Measurements from ENCODE around the gene FCN1. TPM values are rescaled to one million over a fixed set of nuclear protein-coding genes. Genes with fewer than 3 reads are reported as not detected.

The FCN1 gene
- total RNA-seq, 2 donors from 2014 or later, result 5.7 to 12.0 TPM

DNA sequence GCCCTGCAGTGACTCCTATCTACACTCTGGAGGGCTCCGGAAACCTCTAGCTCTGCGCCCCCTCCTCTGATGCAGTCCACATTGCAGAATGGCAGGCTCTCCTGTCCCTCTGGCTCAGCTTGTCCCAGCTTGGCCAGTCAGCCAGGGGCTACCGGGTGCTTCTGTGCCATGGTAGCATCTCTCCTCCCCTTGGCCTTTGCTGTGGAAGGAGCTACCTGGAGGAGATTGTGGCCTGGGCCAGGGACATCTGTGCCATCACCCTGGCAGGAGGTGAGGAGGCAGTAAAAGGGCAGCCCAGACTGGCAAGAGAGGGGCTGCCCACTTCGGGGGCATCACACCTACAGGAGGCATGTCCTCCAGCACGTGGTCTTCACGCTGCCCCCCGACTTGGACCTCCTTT lies 38.1 kb upstream of the FCN1 start:
- ATAC-seq (no peak), DNase-seq (no peak)
- intact Hi-C loops (cut with DNase I), result no loop called here

- no peak for DNase-seq
- no peak for ATAC-seq
- intact Hi-C loops (cut with DNase I), result no loop called here
Measured at GRCh38 chr9:134955156-134955555, 37.4 kb upstream of the FCN1 start.

DNA sequence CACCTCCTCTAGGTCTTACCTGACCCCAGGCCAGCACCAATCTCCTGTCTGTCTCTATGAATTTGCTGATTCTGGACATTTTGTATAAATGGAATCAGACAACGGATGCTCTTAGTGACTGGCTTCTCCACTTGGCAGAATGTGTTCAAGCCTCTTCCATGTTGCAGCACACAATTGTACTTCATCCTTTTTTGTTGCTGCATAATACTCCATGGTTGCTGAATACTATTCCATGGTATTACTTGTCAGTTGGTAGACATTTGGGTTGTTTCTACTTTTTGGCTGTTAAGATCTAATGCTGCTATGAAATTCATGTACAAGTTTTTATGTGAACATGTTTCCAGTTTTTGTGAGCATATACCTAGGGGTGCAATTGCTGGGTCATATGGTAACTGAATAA lies 34.3 kb upstream of the FCN1 start:
- intact Hi-C loops (cut with DNase I), result no loop called here
- ATAC-seq (no peak), DNase-seq (no peak)

DNA sequence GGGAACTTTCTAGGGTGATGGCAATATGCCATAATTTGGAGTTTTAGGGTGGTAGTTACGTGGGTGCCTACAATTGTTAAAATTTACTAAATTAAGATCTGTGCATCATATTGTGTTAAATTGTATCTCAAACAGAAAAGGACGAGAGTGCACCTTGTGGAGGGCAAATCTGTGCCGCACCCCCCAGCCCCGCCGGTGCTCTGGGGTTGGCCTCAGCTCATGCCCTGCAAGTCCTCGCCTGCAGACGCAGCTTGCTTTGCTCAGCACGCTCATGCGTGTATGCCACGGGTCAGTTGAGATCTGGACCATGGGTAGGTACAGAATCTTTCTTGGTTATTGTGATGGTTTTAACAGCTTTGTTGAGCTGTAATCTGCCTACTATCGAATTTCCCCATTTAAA lies 33.7 kb upstream of the FCN1 start:
- intact Hi-C loops (cut with DNase I), result no loop called here

DNA sequence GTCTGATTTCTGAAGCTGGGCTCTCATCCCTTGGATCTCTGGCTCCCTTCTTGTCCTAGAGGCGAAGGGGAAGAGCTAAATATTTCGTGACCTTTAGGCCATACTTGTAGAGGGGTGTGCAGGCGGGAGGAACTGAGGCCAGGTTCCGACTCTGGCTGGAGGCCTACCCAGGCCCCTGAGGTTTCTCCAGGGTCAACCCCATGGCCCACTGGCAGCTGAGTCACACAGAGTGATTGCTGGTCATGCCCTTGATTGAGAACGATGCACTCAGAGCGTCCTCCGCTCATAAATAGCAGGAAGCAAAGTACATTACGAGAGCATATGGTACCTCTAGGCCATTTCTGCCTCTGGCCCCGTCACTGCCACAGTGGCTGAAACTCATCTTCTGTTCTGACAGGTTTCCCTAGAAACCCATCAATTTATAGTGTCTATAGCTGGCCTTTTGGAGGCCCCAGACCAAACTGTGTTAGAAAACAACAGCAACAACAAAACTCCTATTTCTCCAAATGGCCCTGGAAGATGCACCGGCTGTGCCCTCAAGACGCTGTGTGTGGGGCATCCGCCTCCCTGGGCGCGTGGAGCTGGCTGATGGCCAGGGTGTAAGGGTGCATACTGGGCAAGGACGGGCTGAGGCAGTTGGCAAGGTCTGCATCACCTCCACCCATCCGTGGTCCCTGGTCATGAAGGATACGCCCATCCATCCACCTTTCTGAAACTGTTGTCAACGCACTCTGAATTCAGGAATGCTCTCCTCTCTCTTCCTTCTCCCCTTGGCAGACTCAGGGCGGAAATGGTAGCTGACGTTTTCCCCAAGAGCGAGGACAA lies 32.9 kb upstream of the FCN1 start:
- DNase-seq (no peak), ATAC-seq (no peak)
- intact Hi-C loops (cut with DNase I), result no loop called here

More for the DNA sequence above, 33.7 kb upstream of the FCN1 start:
- DNase-seq (no peak), ATAC-seq (no peak)

DNA sequence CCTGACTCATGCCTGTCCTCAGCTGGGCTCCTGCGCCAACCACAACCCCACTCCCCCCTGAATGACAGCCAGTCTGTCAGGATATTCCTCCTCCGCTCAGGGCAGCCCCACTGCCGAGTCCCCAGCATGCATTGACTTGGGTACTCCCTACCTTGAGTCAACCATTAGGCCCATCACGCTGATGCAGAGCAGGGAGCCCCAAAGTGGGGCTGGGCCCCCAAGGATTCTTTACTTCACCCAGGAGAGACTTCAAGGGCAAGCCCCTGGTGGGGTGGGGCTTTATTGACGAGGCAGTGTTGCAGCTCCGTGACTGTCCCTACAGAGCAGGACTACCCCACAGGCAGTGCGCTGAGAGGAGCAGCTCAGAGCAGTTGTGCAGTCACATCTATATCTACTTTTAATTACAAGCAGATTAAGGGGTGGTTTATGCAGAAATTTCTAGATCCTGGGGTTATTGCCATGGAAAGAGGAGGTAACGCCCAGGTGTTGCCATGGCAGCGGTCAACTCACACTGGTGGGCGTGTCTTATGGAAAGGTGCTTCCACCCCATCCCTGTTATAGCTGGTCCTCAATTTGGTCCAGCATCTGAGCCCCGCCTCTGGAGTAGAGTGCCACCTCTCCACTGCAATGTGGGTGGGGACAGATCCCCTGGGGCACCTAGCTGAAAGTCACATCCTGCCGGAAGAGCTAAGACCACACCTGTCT lies 32.1 kb upstream of the FCN1 start:
- intact Hi-C loops (cut with DNase I), result no loop called here
- ATAC-seq (no peak), DNase-seq (no peak)

DNA sequence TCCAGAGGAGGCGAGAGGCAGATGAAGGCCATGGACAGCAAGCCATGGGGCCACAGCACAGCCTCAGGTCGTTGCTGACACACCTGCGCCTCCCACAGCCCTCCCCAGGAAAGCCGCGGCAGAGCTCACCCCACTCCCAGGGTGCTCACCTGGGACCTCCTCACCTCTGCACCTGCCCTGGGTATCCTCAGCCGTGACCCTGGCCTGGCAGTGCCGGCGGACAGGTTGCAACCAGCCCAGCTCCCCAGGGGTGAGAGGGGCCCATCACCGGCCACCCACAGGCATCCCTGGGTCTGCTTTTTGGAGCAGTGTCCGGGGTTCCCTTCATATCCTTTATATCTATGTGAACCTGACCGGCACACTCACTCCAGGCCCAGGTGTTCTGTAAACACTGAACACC lies 30.4 kb upstream of the FCN1 start:
- ATAC-seq (no peak), DNase-seq (no peak)
- intact Hi-C loops (cut with DNase I), result no loop called here

GRCh38 chr9:134947265-134947955 lies 29.7 kb upstream of the FCN1 start:
- ATAC-seq (no peak), DNase-seq (no peak)
- intact Hi-C loops (cut with DNase I), result no loop called here

GRCh38 chr9:134946663-134947062 lies 29.0 kb upstream of the FCN1 start:
- ATAC-seq (no peak), DNase-seq (no peak)
- intact Hi-C loops (cut with DNase I), result no loop called here

- DNase-seq (no peak), ATAC-seq (no peak)
- intact Hi-C loops (cut with DNase I), result no loop called here
Measured at GRCh38 chr9:134945509-134946275, 28.0 kb upstream of the FCN1 start.

DNA sequence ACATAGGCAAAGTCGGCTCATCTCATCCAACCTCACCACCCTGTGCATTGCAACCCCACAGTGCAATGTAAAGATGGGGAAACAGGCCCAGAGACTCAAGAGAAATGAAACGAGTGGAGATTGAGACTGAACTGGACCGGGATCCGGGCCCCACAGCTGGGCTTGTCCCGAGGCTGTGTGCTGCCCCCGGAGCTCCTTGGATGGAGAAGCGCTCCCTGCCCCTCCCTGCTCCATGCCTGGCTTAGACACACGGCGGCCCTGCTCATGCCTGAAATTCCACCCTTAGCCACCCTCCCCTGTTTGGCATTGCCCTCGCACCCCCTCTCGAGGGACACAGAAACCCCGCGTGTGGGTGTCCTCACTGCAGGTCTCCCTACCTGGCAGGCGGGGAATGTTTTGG lies 27.2 kb upstream of the FCN1 start:
- intact Hi-C loops (cut with DNase I), result no loop called here
- DNase-seq (no peak), ATAC-seq (no peak)

GRCh38 chr9:134944351-134944802 lies 26.7 kb upstream of the FCN1 start:
- DNase-seq (peak; percentile 43), ATAC-seq (peak in 1 of 2 donors; percentile 60)
- intact Hi-C loops (cut with DNase I), result no loop called here

GRCh38 chr9:134943836-134944235 lies 26.1 kb upstream of the FCN1 start:
- intact Hi-C loops (cut with DNase I), result no loop called here
- ATAC-seq (no peak), DNase-seq (no peak)

- no peak for ATAC-seq
Measured at GRCh38 chr9:134943411-134943810, 25.7 kb upstream of the FCN1 start.

DNA sequence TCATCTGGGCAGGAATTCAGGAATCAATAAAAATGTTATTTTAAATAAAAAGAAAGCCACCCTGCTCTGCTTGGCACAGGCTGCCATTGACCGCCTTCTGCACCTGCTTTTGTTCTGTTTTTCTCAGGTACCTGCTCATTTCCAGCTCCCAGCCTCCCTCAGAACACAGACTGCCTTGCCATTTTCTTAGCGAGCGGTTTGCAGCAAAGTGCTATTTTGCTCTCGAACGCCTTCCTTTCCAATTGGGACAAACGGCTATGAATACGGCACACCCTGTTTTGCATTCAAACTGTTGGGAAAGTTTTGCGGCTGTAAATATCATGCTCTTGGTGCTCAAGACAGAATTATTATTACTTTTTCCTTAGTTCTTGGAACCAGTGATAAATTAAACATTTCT lies 25.1 kb upstream of the FCN1 start:
- intact Hi-C loops (cut with DNase I), result no loop called here
- ATAC-seq (no peak), DNase-seq (no peak)

More at GRCh38 chr9:134943411-134943810, 25.7 kb upstream of the FCN1 start:
- no peak for DNase-seq
- intact Hi-C loops (cut with DNase I), result no loop called here

DNA sequence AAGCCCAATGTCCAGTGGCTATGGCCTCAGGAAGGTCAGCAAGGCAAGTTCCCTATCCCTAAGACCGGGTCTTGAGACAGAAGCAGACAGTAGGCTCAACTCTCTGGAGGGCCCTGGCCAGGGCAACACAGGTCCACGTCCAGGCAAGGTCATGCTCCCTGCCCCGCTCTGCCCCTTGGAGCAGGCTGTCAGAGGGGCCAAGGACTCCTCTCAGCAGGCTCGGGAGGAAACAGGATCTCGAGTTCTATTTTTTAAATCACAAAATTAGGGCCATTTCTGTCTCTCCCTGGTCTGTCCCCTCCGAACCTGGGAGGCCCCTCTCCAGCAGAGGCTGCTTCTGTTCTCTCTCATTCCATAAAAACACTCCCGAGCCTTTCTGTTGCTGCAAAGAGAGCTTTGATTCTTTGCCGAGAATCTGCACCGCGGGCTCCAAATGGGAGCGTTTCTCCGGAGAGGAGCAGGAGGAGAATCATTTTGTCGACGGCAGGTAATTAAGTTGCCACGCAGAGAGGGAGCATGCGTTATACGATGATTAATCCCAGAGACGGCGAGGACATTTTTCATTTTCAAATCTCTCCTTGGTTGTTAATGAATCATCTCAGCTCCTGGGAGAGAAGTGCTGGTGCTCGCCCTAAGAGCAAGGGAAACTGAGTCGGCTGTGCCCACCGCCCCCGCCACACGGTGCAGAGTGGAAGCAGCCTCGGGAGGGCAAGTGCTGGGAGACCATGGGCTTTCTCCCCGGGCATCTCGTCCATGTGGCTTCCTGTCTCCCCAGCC lies 24.5 kb upstream of the FCN1 start:
- DNase-seq (no peak), ATAC-seq (no peak)
- intact Hi-C loops (cut with DNase I), result no loop called here

- intact Hi-C loops (cut with DNase I), result no loop called here
- ATAC-seq (no peak), DNase-seq (no peak)
Measured at GRCh38 chr9:134940236-134941208, 22.8 kb upstream of the FCN1 start.

DNA sequence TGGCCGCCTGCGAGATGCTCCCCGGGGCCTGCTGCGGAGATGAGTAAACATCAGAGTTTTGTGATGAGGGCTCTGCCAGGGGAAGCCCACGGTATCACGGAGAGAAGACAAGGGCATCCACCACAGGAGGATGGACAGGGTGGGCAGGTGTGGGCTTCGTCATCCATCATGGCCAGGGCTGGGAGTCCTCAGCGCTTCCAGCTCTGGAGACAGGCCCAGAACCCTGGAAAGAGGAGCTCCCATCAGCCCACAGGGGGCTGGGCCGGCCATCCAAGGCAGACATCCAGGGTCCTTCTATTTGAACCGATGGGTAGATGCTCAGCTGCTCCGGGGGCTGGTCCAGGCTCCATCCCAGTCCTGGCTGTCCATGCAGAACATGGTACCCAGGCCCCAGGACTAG lies 22.1 kb upstream of the FCN1 start:
- intact Hi-C loops (cut with DNase I), result no loop called here
- ATAC-seq, result no peak
- no peak for DNase-seq
